SK-N-SH (cell line): ENCODE measurements around the gene TXNDC2. TPM values are rescaled to one million over a fixed set of nuclear protein-coding genes. Genes with fewer than 3 reads are reported as not detected.

Experiments
- CTCF ChIA-PET: fragments of 300-600, 350-600 bp; formaldehyde crosslinking; extraction: SDS; loops from one replicate; lab custom pipeline; 2021; lab: Yijun Ruan, JAX
- POLR2A ChIA-PET: fragments of 350-600 bp; sonication (Branson Sonifier 250); formaldehyde crosslinking; extraction: SDS; loops from one replicate; lab custom pipeline; 2020; ENCODE audit warnings: antibody characterized with exemption, inconsistent platforms; lab: Yijun Ruan, JAX
- DNase-seq: peaks from one replicate; pipeline ENCODE4 v3.0.0; 2012
- H2AFZ ChIP-seq: fragments of 200-600 bp; sonication (generic); 2 replicates; pipeline ENCODE4 v1.8.1; 2016; ENCODE audit warnings: antibody characterized with exemption, mild to moderate bottlenecking, low read depth
- H3F3A ChIP-seq: fragments of 200-600 bp; sonication (generic); replicated peaks from 2 replicates; pipeline ENCODE3; 2016; ENCODE audit warnings: antibody characterized with exemption, mild to moderate bottlenecking; ENCODE audit not compliant: insufficient read depth
- H3K27ac ChIP-seq, 2 experiments: fragments of 200-500 bp in 1 of 2; fragments of 200-600 bp in 1 of 2; sonication (Bioruptor generic) in 1 of 2; sonication (generic), shearing (Covaris generic) in 1 of 2; 2 replicates each; pipeline versions ENCODE4 v1.5.1 to v1.6.1; 2014 to 2016; ENCODE audit warnings: low read depth in 2 of 2, inconsistent platforms in 1 of 2, low read length in 1 of 2, mild to moderate bottlenecking in 1 of 2, mixed read lengths in 1 of 2
- H3K27me3 ChIP-seq: fragments of 200-600 bp; sonication (generic), shearing (Covaris generic); 2 replicates; pipeline ENCODE4 v1.6.1; 2016; ENCODE audit warnings: mixed run types; ENCODE audit not compliant: insufficient read depth
- H3K36me3 ChIP-seq, 2 experiments: fragments of 200-500 bp in 1 of 2; fragments of 200-600 bp in 1 of 2; sonication (Bioruptor generic) in 1 of 2; sonication (generic) in 1 of 2; replicated peaks in 1 of 2; 2 replicates each; pipeline versions ENCODE3 to v1.5.1; 2014 to 2016; ENCODE audit warnings: low read length in 1 of 2, mild to moderate bottlenecking in 1 of 2; ENCODE audit not compliant: insufficient read depth in 2 of 2, control insufficient read depth in 1 of 2
- H3K4me1 ChIP-seq, 2 experiments: fragments of 200-500 bp in 1 of 2; fragments of 200-600 bp in 1 of 2; sonication (Bioruptor generic) in 1 of 2; sonication (generic), shearing (Covaris generic) in 1 of 2; 2 replicates each; pipeline versions ENCODE4 v1.5.1 to v1.6.1; 2014 to 2016; ENCODE audit warnings: low read depth in 1 of 2, low read length in 1 of 2, mixed run types in 1 of 2; ENCODE audit not compliant: insufficient read depth in 2 of 2, control insufficient read depth in 1 of 2
- H3K4me2 ChIP-seq: fragments of 200-600 bp; sonication (generic), shearing (Covaris generic); 2 replicates; pipeline ENCODE4 v1.6.1; 2017; ENCODE audit warnings: mixed run types
- H3K4me3 ChIP-seq, 2 experiments: fragments of 200-500 bp in 1 of 2; fragments of 200-600 bp in 1 of 2; sonication (Bioruptor generic) in 1 of 2; sonication (generic), shearing (Covaris generic) in 1 of 2; 2 replicates each; pipeline versions ENCODE4 v1.5.1 to v1.8.1; 2014 to 2016; ENCODE audit warnings: low read depth in 2 of 2, inconsistent platforms in 1 of 2, low read length in 1 of 2, mild to moderate bottlenecking in 1 of 2, mixed read lengths in 1 of 2, moderate library complexity in 1 of 2
- H3K79me2 ChIP-seq: fragments of 200-600 bp; sonication (generic); 2 replicates; pipeline ENCODE4 v1.8.1; 2017; ENCODE audit warnings: mild to moderate bottlenecking; ENCODE audit not compliant: insufficient read depth
- H3K9ac ChIP-seq: fragments of 200-600 bp; sonication (generic); 2 replicates; pipeline ENCODE4 v1.6.1; 2017; ENCODE audit warnings: mixed run types
- H3K9me2 ChIP-seq: fragments of 200-600 bp; sonication (generic); 2 replicates; pipeline ENCODE4 v1.6.1; 2017; ENCODE audit warnings: mixed run types
- H3K9me3 ChIP-seq: fragments of 200-600 bp; sonication (generic); 2 replicates; pipeline ENCODE4 v1.6.1; 2017; ENCODE audit warnings: mixed run types, mild to moderate bottlenecking, moderate library complexity
- H4K20me1 ChIP-seq: fragments of 200-600 bp; sonication (generic); 2 replicates; pipeline ENCODE4 v1.6.1; 2017; ENCODE audit warnings: mild to moderate bottlenecking, mixed run types; ENCODE audit not compliant: insufficient read depth
- CHD2 ChIP-seq: fragments of 150-350 bp; IDR thresholded peaks from 2 replicates; pipeline ENCODE4 v1.6.1; 2018; ENCODE audit warnings: low read length; ENCODE audit not compliant: partially characterized antibody
- ELF1 ChIP-seq: IDR thresholded peaks from 2 replicates; pipeline ENCODE4 v1.4.0; 2012
- EP300 ChIP-seq, 2 experiments: IDR thresholded peaks; 2 replicates each; pipeline versions ENCODE4 v1.4.0 to v1.6.1; 2012; ENCODE audit warnings: borderline replicate concordance in 1 of 2, low read depth in 1 of 2, low read length in 1 of 2
- IRF3 ChIP-seq: fragments of 150-350 bp; IDR thresholded peaks from 2 replicates; pipeline ENCODE4 v1.6.1; 2016; ENCODE audit warnings: mild to moderate bottlenecking, low read depth, low read length
- MEF2A ChIP-seq: IDR thresholded peaks from 2 replicates; pipeline ENCODE4 v1.4.0; 2012; ENCODE audit warnings: low read depth, borderline replicate concordance
- NFIC ChIP-seq: IDR thresholded peaks from 2 replicates; pipeline ENCODE4 v1.4.0; 2012; ENCODE audit warnings: borderline replicate concordance
- NRF1 ChIP-seq: IDR thresholded peaks from 2 replicates; pipeline ENCODE4 v1.6.1; 2012; ENCODE audit warnings: low read depth, mild to moderate bottlenecking, low read length
- PBX3 ChIP-seq: IDR thresholded peaks from 2 replicates; pipeline ENCODE4; 2012
- POLR2AphosphoS5 ChIP-seq: IDR thresholded peaks from 2 replicates; pipeline ENCODE4 v1.6.1; 2012; ENCODE audit warnings: low read depth, low read length
- RAD21 ChIP-seq: IDR thresholded peaks from 2 replicates; pipeline ENCODE4 v1.6.1; 2012; ENCODE audit warnings: mild to moderate bottlenecking, low read length
- RFX5 ChIP-seq: IDR thresholded peaks from 2 replicates; pipeline ENCODE4 v1.6.1; 2012; ENCODE audit warnings: mild to moderate bottlenecking, improper control_type of control experiment, low read length
- SIN3A ChIP-seq: IDR thresholded peaks from 2 replicates; pipeline ENCODE4 v1.6.1; 2012; ENCODE audit warnings: low read depth, mild to moderate bottlenecking, low read length, moderate library complexity, borderline replicate concordance
- SMC3 ChIP-seq: IDR thresholded peaks from 2 replicates; pipeline ENCODE4 v1.6.1; 2012; ENCODE audit warnings: low read depth, low read length, improper control_type of control experiment
- TCF12 ChIP-seq: IDR thresholded peaks from 2 replicates; pipeline ENCODE4 v1.4.0; 2012
- USF1 ChIP-seq: IDR thresholded peaks from 2 replicates; pipeline ENCODE4 v1.4.0; 2012; ENCODE audit warnings: low read depth, borderline replicate concordance
- USF2 ChIP-seq: fragments of 150-350 bp; IDR thresholded peaks from 2 replicates; pipeline ENCODE4 v1.6.1; 2017; ENCODE audit warnings: antibody characterized with exemption, low read length, low read depth, borderline replicate concordance
- WGBS: methylation state at CpG from one replicate; pipeline ENCODE4 v1.1.6; 2017; ENCODE audit warnings: low lambda C conversion rate; 5-methylcytosine and 5-hydroxymethylcytosine counted together
- polyA plus RNA-seq, 3 experiments: library from polyadenylated mRNA; depleted of rRNA; stranded (reverse); fragments of >200 nt; gene quantifications; 2 replicates each; pipeline ENCODE4 v1.2.3, GENCODE V29; 2012

TXNDC2 gene
- polyA plus RNA-seq, 1 of the 3 experiments (the other 2 are of a cell fraction), result 0.07 TPM

GRCh38 chr18:9846162-9846925, 39.4 kb upstream of the TXNDC2 start:
- H3K9me3 ChIP-seq, result no peaks in the 10 kb centered on the region
- H3K4me1 ChIP-seq, result peaks cover 0 to 5% of the 10 kb centered on the region in 2 experiments; a peak in 1 of 4 replicates
- H3F3A ChIP-seq, result no peaks in the 10 kb centered on the region
- POLR2A ChIA-PET, result interaction anchor here (1.6 kb wide), 1 partner anchor 16 kb away, joined by 3 read pairs; no protein-coding TSS in a partner anchor
- TF ChIP-seq NRF1, result no peak
- no peak for TF ChIP-seq MEF2A
- no peak for TF ChIP-seq USF2
- TF ChIP-seq IRF3, result no peak
- no peak for TF ChIP-seq SIN3A
- 0 out of 2 replicates have a peak, but pooled peaks have one; percentile 17 for TF ChIP-seq NFIC
- TF ChIP-seq, all 33 proteins: peak for 1
- 86% methylated on average over 9 of the region's 10 CpGs for WGBS
- H3K27me3 ChIP-seq, result no peaks in the 10 kb centered on the region
- no peaks in the 10 kb centered on the region for H3K79me2 ChIP-seq
- no peak for DNase-seq
- H3K4me2 ChIP-seq, result no peak overlapping the region
- H2AFZ ChIP-seq, result no peak overlapping the region
- H3K9ac ChIP-seq, result no peak overlapping the region
- H3K27ac ChIP-seq, result no peak overlapping the region
- no peaks in the 10 kb centered on the region for H4K20me1 ChIP-seq
- no peaks in the 10 kb centered on the region for H3K36me3 ChIP-seq
- CTCF ChIA-PET, result interaction anchor here (1.3 kb wide), 1 partner anchor 23 kb away, joined by 5 read pairs; no protein-coding TSS in a partner anchor
- H3K4me3 ChIP-seq, result no peak overlapping the region
- H3K9me2 ChIP-seq, result no peaks in the 10 kb centered on the region

- 92% methylated on average over 5 of the region's 5 CpGs for WGBS
- CTCF ChIA-PET, result no interaction called here
- POLR2A ChIA-PET, result no interaction called here
Measured at GRCh38 chr18:9848170-9848879, 37.4 kb upstream of the TXNDC2 start.

More at GRCh38 chr18:9848170-9848879, 37.4 kb upstream of the TXNDC2 start:
- no peak overlapping the region for H3K4me2 ChIP-seq
- H4K20me1 ChIP-seq, result no peaks in the 10 kb centered on the region
- H3K9me2 ChIP-seq, result no peaks in the 10 kb centered on the region
- peaks cover 8% of the 10 kb centered on the region; the same call in 1 of the 2 replicates for H3K9me3 ChIP-seq
- TF ChIP-seq RFX5 (no peak), NFIC (no peak), PBX3 (no peak), EP300 (IDR thresholded peaks at IDR 0.05; ENCODE audit: borderline replicate concordance in 1 of 2, low read depth in 1 of 2, low read length in 1 of 2) (no peak), RAD21 (no peak), POLR2AphosphoS5 (no peak), USF2 (no peak), USF1 (no peak), ELF1 (no peak), SMC3 (no peak), TCF12 (no peak), CHD2 (no peak)
- DNase-seq, result no peak
- H3F3A ChIP-seq, result no peaks in the 10 kb centered on the region
- H3K27ac ChIP-seq, result no peak overlapping the region
- no peak overlapping the region for H2AFZ ChIP-seq
- no peak overlapping the region for H3K4me3 ChIP-seq
- H3K4me1 ChIP-seq, result peaks cover 0 to 5% of the 10 kb centered on the region in 2 experiments; a peak in 1 of 4 replicates
- no peaks in the 10 kb centered on the region; the same call in 1 of the 2 replicates for H3K79me2 ChIP-seq
- H3K9ac ChIP-seq, result no peak overlapping the region
- peaks cover 0 to 4% of the 10 kb centered on the region in 2 experiments for H3K36me3 ChIP-seq
- H3K27me3 ChIP-seq, result no peaks in the 10 kb centered on the region
